NK-92 treated with Interleukin-12 subunit alpha and Interleukin-12 subunit beta, amount 100 ng/mL, for 24 hours (cell line): ENCODE data around the gene CCDC50.

Source experiments
- DNase-seq: peaks from one replicate; lab custom pipeline; 2025; lab: John Stamatoyannopoulos, UW

CCDC50 gene

DNA sequence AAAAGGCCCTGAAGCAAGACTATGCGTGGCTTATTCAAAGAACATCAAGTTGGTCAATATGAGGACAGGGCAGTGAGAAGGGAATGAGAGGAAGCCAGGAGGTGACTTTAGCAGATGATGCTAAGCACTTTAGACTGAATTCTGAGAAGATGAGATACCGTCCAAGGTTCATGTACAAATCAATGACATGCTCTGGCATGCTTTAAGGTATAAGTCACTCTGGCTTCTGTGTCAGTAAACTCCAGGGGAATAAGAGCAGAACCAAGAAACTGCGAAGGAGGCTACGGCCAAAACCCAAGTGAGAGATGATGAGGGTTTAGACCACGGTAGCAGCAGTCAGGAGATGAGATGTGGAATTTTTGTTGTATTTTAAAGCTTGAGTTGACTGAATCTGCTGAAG lies 8.9 kb upstream of the CCDC50 start:
- DNase-seq = no peak

DNA sequence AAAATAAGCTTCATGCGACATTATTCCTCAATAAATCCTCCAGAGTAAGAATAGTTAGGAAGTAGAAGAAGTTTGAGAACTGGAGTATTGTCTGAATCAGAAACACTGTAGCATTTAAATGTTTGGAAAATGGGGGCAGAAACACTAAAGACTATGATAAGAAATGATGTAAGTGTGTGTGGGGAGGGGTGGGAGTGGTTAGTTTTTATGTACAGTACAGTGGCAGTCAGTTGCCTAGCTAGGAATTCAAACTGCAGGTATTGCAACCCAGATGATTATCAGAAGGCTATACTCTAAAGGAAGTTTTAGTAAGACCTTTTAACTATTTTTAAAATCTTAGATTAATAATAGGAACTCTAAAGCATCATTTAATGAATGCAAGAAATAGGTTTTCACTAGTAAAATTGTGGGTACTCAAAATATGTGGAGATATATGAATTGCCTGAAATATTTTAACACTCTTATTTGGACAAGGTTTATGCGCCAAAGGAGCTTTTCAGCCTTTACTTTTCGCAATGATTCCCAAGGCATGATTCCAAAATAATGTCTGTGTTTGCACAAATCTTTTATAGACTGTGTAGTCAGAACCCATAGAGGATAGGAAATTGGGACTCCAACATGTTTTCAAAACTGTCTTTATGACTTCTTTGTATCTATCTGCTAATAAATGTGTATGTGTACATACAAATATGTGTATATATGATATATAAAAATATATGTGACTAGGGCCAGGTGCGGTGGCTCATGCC lies 8.0 kb upstream of the CCDC50 start:
- DNase-seq = no peak

DNA sequence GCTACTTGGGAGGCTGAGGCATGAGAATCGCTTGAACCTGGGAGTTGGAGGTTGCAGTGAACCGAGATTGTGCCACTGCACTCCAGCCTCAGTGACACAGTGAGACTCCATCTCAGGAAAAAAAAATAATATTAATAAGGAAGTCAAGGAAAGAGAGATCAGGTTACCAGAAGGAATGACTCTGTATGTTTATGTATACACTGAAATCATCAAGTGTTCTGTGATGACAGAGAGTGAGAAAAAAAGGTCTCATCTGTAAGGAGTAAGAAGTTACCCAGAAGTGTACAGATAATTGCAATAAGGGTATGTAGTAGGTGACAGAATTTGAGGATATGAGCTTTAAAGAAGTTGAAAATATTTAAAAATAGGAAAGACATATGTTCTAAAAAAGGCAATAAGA lies 4.3 kb upstream of the CCDC50 start:
- DNase-seq = no peak

DNA sequence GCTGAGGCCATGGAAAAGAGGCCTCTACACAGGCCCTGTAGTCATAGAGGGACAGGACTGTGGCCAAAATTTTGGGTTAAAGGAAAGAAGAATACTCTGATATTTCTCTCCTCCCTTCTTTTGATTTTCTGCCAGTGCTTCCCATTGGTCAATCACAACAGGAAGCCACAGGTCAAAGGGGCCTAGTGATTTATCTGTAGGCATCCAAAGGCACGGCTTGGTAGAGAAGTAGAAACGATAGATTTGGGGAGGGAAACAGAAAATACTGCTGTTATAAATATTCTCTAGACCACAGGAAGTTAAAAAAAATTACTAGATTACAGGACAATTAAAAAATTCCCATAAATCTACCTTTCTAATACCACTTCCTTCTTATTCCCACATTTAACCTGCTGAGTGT lies 1.7 kb upstream of the CCDC50 start:
- no peak for DNase-seq

DNA sequence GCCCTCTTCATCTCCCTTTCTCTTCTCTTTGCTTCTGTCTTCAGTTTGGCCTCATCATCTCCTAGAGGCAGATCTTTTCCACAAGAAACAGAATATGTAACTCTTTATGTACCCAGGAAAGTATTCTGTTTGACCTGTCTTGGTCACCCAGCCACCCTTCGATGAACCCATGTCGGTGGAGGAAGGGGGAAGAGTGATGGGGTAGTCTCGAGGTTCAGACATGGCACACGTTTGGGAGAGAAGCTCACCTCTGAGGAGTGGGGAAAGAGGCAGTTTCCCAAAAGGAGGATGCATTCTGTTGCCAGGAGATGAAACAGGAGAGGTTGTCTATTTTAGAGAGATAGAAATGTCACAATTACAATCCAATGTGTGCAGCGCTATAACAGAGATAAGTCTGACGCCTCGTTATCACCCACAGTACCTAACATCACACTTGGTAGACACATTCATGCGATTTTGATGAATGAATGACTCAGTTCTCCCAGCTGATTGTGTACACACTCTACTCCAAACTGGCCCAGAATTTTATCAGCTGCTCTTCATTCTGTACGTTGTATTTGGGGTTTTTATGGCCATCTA lies 722 bp upstream of the CCDC50 start:
- DNase-seq = no peak

DNA sequence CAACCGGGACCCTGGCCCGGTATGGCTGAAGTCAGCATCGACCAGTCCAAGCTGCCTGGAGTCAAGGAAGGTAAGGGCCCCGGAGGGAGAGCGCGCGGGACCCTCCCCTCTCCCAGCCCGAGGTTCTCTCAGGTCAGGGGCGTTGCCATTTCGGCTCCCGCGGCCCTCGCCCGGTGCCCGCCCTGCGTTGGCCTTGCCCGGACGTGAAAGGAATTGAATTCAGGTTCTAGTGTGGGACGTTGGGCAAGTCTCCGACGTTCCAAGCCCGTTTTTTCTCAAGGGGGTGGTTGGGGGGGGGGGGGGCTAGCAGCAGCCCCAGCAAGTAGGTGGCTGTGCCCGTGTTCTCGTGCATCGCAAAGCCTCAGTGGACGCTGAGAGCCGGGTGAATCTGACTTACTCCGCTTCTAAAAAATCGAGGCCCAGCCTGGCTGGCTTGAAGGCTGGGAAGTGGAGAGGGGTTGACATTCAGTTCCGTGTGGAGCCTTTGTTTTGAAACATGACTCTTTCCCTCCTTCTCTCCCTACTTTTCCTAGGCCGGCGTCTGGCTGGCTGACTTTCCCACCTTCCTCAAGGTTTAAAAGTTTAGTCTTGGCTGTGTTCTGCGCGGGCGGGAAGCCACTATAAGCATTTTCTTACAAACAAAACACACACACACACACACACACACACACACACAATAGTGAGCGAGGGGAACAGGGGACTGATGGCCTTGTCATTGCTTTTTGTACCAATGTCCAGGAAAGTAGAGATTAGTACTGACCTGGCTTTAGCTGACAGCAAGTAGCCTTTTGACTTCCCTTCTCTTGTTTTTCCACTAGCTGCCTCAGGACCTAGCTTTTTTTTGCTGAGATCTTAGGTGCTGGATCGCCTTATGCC lies 698 bp downstream of the CCDC50 start, which contains the start of gene UTS2B:
UTS2B (minus strand) TSS at position 873 of the 876 bp plus-strand sequence. CDS start 48,337 bp downstream, outside the sequence.
- DNase-seq = no peak

DNA sequence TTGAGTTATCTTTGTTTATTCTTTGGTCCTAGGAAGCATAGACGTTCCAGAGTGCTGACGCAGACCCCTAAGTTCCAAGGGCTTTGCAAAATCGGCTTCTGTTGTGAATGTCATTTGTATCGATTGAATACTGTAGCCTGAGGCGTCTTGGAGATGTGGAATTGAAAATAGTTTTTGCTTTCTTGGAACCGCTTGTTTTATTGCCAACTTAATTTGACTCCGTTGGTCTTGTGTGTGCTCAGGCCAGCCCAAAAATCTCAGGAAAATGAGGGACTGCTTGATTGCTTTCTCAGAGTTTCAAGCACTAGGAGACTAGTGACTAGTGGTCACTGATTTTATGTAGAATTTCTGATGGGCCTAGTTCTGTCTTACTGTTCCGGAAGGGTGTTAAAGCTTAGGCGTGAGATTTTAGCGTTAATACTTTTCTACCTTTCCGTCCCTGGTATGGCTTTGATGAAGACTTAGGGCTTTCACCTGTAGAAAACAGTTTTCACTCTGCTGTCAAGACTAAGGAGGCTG lies 1.4 kb downstream of the CCDC50 start:
- no peak for DNase-seq

DNA sequence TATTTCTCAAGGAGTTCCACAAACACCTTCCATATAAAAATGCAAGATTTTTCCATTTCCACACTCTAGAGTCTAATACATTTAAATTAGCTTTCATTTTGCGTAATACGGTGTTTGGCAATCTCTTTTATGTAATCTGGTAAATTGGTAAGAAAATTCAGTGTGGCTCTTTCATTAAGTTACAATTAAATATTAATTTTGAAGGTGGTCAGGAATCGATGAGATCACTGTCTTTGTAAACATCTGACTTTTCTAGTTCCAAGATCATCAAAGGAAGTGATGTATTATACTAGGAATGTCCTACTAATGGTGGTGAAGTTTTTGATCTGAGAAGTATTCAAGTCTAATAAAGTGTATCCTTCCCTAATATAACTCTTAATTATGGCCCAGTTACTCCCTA lies 2.2 kb downstream of the CCDC50 start:
- DNase-seq = no peak

DNA sequence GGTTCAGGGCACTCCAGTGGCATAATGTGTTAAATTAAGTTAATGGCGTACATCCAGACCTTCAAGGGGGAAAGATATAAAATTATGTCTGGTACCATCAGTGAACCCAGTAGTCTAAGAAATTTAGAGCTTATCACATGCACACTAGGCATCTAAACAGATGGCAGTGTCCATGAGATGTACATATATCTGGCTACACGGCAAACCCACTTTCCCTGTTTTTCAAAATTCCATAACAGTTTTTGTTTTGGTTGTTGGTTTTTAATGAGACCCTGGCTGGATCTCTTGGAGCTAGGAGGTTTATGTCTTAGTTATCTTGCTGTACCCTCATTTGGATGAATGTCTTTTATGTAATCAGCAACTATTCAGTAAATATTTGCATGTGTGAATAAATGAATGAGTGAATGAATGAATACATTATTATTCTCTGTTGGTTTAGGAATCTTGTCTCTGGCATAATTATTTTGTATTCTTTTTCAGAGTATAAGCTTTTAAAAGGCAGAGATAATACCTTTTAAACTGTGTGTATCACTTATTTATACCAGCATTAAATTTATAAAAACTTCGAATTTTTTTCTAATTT lies 4.2 kb downstream of the CCDC50 start:
- no peak for DNase-seq

DNA sequence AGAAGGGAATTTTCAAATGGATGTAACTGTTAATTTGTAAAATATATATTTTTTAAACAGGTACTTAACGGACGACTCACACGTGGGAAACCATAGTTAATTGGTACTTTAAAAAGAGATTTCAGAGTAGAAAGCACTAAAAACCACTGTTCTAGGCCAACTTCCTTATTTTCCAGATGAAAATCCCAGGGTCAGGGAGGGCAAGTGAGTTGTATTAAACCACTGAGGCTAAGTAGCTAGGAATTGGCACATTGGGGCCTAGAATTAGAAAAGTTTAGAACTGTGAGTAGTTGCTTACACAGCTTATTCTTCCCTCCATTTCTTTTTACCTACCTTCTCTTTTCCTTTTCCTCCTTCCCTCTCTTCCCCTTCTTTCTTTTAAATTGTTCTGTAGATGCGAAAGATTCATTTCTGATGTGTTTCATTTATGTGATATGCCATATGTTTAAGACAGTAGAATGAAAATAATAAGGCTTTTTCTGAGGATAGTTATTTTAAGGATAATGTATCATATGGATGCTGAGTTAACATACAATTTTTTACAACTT lies 5.2 kb downstream of the CCDC50 start:
- no peak for DNase-seq

DNA sequence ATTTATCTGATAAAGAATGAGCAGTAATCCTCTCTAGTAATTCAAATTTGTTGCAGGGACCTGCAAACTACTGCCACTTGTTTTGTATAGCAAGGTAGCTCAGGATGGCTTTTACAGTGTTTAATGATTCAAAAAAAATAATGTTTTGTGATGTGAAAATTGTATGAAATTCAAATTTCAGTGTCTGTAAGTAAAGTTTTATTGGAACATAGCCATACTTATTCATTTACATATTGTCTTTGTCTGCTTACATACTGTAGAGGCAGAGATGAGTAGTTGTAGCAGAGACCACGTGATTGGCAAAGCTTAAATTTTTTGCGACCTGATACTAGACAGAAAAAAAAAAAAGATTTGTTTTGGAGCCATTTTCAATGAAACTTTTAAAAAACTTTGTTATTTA lies 7.6 kb downstream of the CCDC50 start:
- DNase-seq = no peak

DNA sequence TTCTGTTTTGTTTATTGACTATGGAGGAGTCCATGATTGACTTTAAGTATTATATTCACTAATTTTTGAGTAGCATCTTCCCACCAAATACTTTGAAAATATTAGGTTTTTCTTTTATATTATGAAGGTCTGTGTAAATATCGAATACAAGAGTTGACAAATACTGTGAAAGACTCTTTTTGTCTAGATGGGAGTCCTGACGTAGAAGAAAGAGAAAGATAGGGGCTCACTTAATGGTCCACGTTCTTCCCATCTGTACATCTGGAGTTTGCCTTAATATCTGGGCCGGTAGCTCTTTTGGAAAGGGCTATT lies 8.9 kb downstream of the CCDC50 start:
- DNase-seq = no peak

DNA sequence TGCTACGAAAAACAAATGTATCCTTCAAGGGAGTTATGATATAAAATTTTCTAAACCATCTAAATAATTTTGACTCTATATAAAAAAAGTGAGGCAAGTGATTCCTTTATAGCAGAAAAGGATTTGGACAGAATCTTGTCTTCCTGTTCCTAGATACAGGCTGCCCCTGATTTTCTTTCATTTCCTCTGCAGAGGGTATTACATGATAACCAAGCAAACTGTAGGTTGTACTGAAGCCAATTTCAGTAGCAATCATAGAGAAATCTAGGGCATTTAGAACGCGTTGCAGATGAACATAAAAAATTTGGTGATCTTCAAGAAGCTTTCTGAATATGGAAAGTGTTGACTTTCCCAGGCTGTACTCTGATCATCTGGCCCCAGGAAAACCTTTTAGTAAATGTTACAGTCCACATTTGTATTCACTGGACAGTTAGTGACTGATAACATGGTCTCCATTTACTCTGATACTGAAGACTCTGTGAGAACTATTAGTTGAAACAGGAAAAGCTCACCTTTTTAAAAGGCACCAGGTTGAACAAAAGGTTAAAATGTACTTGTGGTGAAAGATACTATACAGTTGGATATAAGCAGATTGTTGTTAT lies 10.2 kb downstream of the CCDC50 start:
- no peak for DNase-seq

DNA sequence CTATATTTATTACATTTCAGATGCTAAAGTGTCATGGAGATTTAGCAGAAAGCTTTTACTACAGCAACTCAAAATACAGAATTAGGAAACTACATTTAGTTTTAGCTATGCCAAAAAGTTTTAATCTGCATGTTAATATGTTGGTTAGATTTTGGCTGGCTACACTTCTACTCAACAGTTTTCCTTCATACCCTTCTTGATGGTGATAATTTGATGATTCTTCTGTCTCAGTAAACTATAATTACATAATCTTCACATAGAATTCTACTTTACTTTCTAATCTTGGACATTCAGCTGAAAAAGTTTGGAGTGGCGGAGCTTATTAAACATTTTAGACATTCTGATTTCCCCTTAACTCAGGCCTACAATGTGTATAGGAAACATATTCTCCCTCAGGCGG lies 11.2 kb downstream of the CCDC50 start:
- no peak for DNase-seq

DNA sequence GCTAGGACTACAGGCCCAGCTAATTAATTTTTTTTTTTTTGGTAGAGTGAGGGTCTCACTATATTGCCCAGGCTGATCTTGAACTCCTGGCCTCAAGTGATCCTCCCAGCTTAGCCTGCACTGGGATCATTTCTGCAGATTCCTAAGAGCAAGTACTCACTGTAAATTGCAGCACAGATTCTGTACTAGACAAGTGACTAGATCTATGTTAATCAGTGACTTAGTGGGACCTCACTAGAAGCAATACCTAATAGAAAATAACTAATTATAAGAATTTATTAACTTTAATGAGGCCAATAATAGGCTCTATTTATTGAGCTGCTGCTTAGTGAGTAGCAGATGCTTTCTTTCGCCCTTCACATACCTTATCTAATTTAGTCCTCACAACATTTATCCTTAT lies 11.8 kb downstream of the CCDC50 start:
- no peak for DNase-seq

DNA sequence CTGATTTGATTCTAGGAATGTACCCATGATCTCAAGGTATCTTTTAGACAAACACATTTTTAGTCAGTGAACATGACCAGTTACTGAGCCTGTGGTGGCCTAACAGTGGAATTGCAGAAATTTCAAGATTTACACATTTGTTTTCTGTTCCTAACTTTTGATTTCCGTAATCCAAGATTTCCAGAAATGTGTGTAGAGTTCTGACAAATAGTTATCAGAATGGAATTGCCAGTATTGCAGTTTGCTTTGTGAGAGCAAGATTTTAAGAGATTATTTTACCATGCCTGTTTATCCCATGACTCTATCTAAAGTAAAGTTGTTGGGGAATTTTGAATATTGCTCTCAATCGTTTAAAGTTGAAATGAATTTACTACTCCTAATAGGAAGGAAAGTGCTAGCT lies 12.8 kb downstream of the CCDC50 start:
- DNase-seq = no peak

DNA sequence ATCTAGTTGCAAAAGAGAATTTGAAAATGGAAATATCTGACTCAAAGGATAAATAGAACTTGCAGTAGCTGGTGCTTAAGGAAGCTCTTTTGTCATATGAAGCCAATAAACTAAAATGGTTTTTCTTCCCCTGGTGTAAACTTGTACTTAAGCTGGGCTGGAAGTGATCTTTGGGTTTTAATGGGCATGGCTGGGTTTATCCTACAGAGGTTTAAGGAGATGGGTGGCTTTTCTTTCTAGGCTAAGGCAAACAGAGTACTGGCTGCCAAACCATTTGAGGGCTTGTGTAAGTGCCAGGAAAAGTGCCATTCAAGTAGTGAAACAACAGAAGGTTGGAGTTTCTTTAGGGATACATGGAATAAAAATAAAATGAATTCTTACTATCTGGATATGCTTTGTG lies 13.2 kb downstream of the CCDC50 start:
- DNase-seq = no peak

DNA sequence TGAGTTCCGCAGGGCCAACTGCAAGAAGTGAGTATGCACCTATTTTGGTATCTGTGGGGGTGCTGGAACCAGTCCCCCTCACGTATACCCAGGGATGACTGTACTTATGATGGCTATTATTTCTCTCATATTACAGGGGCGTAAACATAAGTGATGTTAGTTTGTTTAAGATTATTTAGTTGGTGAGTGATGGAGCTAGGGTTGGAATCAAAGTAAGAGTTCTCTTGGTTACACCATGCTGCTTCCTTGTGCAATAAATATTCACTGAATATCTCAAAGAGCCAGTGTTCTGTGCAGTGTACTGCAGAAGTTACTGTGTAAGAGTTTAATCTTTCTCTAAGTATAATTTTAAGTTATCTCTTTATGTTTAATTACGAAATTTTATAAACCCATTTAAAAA lies 13.9 kb downstream of the CCDC50 start:
- DNase-seq = no peak

DNA sequence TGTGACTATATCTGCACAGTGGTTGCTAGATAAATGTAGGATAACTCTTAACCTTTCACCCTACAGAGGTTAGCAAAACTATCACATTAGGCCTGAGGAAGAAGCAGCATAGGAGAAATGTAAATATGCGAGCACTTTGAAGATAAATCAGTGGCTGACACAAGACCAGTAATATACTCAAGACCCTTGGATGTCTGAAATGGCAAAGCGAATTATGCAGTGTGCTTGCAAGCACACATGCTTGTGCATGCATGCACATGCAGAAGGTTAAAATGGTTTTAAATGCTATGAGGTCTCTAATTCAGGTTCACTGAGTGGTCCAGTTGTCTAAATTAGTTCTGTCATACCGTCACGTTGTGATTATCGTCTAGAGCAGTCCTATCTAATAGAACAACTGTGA lies 14.7 kb downstream of the CCDC50 start:
- DNase-seq = no peak

DNA sequence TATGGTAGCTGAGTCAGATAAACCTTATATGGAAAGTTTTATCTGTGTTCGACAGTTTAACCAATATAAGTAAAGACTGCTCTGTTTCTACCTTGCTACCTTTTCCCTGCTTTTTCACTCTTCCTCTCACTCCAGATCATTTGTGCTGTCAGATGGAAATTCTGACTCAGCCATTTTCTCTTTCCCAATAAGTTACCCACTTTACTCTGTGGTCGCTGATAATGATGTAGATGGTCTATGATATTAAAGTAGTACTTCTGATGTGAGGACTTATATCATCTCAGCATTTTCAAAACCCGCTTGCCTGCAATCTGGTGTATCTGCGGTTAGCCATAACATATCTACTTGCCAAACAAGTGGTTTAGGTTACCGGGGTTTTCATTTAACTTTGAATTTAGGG lies 16.1 kb downstream of the CCDC50 start:
- DNase-seq = no peak

DNA sequence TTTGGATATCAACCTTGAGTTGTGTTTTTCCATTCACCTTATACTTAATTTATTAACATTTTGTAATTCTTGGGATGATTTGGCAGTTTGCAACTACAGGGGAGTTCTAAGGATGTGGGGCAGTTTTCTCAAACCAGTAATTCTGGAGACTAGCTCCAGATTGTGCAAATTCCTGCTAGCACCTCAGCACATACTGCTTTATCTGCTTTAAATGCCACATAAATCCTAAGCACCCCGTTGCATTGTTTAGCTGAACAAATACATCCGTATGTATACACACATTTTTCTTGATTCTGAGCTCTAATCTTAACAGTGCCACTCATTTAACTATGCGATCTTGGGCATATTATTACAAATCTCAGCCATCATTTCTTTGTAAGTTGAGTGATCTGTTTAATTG lies 18.0 kb downstream of the CCDC50 start:
- no peak for DNase-seq

DNA sequence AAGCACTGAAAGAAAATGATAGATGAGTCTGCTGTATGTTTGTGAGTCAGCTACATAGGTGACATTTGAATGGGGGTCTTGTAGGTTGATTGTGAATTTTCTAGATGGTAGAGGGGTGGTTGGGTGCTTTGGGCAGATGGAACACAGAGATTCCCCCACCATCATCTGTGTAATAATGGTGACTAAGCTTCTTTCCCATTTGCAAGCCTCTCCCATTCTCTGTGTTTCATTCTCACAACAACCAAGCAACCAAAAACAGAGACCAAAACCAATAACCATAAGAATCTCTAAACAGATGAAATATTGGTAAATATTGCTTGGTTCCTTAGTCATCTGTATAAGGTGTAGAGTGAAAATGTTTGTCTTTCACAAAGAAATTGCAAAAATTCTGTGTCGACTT lies 18.9 kb downstream of the CCDC50 start:
- DNase-seq = no peak
